Measurements from ENCODE around the gene MBNL2. TPM values are rescaled to one million over a fixed set of nuclear protein-coding genes. Genes with fewer than 3 reads are reported as not detected.

Gene MBNL2
- total and polyA plus RNA-seq, 2 of the 13 experiments (the other 11 are each of a cell fraction or from before 2014, with no cell fraction given): 30.8 to 59.0 TPM

DNA sequence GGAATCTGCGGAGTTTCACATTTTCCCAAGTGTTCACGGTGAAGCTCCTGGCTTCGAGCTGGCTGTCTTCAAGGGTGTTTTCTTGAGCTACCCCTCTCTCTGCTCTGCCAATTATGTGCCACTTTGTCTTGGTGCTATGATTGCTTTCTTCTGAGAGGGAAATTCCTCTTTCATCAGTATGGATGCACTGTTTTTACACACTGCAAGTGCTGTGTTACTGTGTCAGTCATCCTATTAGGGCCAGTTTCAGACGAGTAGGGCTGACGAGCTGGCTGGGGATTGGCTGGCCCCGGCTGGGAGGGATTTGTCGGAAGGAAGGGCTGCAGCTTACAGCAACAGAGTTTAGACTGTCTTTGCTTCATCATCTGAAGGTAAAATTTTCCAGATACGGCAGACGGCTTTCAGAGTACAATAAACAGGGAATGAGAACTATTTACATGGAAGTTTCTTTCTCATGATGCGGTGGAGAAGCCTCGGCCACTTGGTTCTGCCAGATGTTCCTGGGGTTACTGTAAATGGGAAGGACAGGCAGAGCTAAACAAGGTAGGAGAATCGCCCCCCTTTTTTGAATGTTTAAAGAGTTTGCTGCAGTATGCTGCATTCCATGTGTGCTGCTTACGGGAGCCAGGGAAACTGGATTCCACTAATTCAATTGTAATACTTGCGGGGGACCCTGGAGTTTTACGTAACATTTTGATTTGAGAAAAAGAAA, at the start of gene MBNL2 (continued):
- TF ChIP-seq, protein P1, sequence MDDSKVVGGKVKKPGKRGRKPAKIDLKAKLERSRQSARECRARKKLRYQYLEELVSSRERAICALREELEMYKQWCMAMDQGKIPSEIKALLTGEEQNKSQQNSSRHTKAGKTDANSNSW (CRISPR knock-in tag; IDR thresholded peaks at IDR 0.05; ENCODE audit: borderline replicate concordance): no peak
- TF ChIP-seq ZNF841 (CRISPR knock-in tag; IDR thresholded peaks at IDR 0.05; ENCODE audit: borderline replicate concordance): no peak
- TF ChIP-seq, protein P2, sequence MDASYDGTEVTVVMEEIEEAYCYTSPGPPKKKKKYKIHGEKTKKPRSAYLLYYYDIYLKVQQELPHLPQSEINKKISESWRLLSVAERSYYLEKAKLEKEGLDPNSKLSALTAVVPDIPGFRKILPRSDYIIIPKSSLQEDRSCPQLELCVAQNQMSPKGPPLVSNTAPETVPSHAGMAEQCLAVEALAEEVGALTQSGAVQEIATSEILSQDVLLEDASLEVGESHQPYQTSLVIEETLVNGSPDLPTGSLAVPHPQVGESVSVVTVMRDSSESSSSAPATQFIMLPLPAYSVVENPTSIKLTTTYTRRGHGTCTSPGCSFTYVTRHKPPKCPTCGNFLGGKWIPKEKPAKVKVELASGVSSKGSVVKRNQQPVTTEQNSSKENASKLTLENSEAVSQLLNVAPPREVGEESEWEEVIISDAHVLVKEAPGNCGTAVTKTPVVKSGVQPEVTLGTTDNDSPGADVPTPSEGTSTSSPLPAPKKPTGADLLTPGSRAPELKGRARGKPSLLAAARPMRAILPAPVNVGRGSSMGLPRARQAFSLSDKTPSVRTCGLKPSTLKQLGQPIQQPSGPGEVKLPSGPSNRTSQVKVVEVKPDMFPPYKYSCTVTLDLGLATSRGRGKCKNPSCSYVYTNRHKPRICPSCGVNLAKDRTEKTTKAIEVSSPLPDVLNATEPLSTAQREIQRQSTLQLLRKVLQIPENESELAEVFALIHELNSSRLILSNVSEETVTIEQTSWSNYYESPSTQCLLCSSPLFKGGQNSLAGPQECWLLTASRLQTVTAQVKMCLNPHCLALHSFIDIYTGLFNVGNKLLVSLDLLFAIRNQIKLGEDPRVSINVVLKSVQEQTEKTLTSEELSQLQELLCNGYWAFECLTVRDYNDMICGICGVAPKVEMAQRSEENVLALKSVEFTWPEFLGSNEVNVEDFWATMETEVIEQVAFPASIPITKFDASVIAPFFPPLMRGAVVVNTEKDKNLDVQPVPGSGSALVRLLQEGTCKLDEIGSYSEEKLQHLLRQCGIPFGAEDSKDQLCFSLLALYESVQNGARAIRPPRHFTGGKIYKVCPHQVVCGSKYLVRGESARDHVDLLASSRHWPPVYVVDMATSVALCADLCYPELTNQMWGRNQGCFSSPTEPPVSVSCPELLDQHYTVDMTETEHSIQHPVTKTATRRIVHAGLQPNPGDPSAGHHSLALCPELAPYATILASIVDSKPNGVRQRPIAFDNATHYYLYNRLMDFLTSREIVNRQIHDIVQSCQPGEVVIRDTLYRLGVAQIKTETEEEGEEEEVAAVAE (CRISPR knock-in tag; IDR thresholded peaks at IDR 0.05; ENCODE audit: borderline replicate concordance): peak; percentile 78; the same call in 1 of the 2 replicates
- TF ChIP-seq, protein P3, sequence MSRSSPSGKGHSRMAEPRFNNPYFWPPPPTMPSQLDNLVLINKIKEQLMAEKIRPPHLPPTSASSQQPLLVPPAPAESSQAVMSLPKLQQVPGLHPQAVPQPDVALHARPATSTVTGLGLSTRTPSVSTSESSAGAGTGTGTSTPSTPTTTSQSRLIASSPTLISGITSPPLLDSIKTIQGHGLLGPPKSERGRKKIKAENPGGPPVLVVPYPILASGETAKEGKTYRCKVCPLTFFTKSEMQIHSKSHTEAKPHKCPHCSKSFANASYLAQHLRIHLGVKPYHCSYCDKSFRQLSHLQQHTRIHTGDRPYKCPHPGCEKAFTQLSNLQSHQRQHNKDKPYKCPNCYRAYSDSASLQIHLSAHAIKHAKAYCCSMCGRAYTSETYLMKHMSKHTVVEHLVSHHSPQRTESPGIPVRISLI (CRISPR knock-in tag; IDR thresholded peaks at IDR 0.05; ENCODE audit: borderline replicate concordance): no peak
- 0 out of 2 replicates have a peak, but pooled peaks have one; percentile 40 for TF ChIP-seq NFATC3 (CRISPR knock-in tag; IDR thresholded peaks at IDR 0.05)
- 0 out of 2 replicates have a peak, but pooled peaks have one; percentile 27 for TF ChIP-seq ZNF343 (CRISPR knock-in tag; IDR thresholded peaks at IDR 0.05)
- TF ChIP-seq, protein P4, sequence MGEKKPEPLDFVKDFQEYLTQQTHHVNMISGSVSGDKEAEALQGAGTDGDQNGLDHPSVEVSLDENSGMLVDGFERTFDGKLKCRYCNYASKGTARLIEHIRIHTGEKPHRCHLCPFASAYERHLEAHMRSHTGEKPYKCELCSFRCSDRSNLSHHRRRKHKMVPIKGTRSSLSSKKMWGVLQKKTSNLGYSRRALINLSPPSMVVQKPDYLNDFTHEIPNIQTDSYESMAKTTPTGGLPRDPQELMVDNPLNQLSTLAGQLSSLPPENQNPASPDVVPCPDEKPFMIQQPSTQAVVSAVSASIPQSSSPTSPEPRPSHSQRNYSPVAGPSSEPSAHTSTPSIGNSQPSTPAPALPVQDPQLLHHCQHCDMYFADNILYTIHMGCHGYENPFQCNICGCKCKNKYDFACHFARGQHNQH (CRISPR knock-in tag; IDR thresholded peaks at IDR 0.05): peak; percentile 69
- TF ChIP-seq, protein P5, sequence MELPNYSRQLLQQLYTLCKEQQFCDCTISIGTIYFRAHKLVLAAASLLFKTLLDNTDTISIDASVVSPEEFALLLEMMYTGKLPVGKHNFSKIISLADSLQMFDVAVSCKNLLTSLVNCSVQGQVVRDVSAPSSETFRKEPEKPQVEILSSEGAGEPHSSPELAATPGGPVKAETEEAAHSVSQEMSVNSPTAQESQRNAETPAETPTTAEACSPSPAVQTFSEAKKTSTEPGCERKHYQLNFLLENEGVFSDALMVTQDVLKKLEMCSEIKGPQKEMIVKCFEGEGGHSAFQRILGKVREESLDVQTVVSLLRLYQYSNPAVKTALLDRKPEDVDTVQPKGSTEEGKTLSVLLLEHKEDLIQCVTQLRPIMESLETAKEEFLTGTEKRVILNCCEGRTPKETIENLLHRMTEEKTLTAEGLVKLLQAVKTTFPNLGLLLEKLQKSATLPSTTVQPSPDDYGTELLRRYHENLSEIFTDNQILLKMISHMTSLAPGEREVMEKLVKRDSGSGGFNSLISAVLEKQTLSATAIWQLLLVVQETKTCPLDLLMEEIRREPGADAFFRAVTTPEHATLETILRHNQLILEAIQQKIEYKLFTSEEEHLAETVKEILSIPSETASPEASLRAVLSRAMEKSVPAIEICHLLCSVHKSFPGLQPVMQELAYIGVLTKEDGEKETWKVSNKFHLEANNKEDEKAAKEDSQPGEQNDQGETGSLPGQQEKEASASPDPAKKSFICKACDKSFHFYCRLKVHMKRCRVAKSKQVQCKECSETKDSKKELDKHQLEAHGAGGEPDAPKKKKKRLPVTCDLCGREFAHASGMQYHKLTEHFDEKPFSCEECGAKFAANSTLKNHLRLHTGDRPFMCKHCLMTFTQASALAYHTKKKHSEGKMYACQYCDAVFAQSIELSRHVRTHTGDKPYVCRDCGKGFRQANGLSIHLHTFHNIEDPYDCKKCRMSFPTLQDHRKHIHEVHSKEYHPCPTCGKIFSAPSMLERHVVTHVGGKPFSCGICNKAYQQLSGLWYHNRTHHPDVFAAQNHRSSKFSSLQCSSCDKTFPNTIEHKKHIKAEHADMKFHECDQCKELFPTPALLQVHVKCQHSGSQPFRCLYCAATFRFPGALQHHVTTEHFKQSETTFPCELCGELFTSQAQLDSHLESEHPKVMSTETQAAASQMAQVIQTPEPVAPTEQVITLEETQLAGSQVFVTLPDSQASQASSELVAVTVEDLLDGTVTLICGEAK (IDR thresholded peaks at IDR 0.05): no peak
- TF ChIP-seq, protein P5 (CRISPR knock-in tag; IDR thresholded peaks at IDR 0.05): no peak
- TF ChIP-seq ZSCAN30 (CRISPR knock-in tag; IDR thresholded peaks at IDR 0.05): no peak
